HepG2 (cell line): ENCODE results near the gene OSBPL5. TPM values are rescaled to one million over a fixed set of nuclear protein-coding genes. Genes with fewer than 3 reads are reported as not detected.
A peak's percentile ranks its signal among the peaks of the same experiment; 100 is the strongest.

Source experiments
- ATAC-seq: fragments of 200-7000 bp; cut with Tn5 transposase; 3 replicates; pipeline ENCODE4 v1.9.1; 2020; ENCODE audit warnings: mild to moderate bottlenecking, moderate library complexity
- BruUV-seq: library from RNA; stranded (reverse); fragments of 400-500 nt; replicated peaks from 2 replicates; lab custom pipeline; 2021; lab: Mats Ljungman, UMichigan
- CTCF ChIA-PET: fragments of 300-600 bp; formaldehyde crosslinking; extraction: SDS; loops from one replicate; lab custom pipeline; 2021; ENCODE audit warnings: low total read pairs, inconsistent platforms, low intra/inter-chr PET ratio; lab: Yijun Ruan, JAX
- POLR2A ChIA-PET: fragments of 350-600 bp; sonication (Branson Sonifier 250); formaldehyde crosslinking; loops from one replicate; lab custom pipeline; 2020; ENCODE audit warnings: antibody characterized with exemption, inconsistent platforms; lab: Yijun Ruan, JAX
- DNase-seq: peaks from one replicate; pipeline ENCODE4 v3.0.0-alpha.2; 2015; ENCODE audit warnings: low spot score
- FAIRE-seq: peaks from 3 replicates; lab custom pipeline; 2011; peaks lifted over from hg19 to GRCh38; lab: Jason Lieb, UNC
- H2AFZ ChIP-seq: one replicate; pipeline ENCODE4 v1.6.1; 2011; ENCODE audit warnings: low read length, inconsistent platforms
- H3K27ac ChIP-seq: fragments of 300-600 bp; 3 replicates; pipeline ENCODE4 v1.8.0; 2011; ENCODE audit warnings: mixed run types, mild to moderate bottlenecking, mixed read lengths, low read length, inconsistent platforms; ENCODE audit not compliant: insufficient read depth; ENCODE audit errors: extremely low read length
- H3K27me3 ChIP-seq, 2 experiments: fragments of 200-600 bp in 1 of 2; 2 replicates in 1 of 2; 3 replicates in 1 of 2; pipeline versions ENCODE4 v1.6.0 to v1.8.0; 2011; ENCODE audit warnings: low read length in 2 of 2, mild to moderate bottlenecking in 2 of 2, moderate library complexity in 2 of 2, inconsistent platforms in 1 of 2; ENCODE audit not compliant: insufficient read depth in 2 of 2, control insufficient read depth in 1 of 2
- H3K36me3 ChIP-seq, 2 experiments: fragments of 200-600 bp in 1 of 2; replicated peaks in 1 of 2; 2 replicates in 1 of 2; 3 replicates in 1 of 2; pipeline versions ENCODE4 v1.5.1 to v1.8.0; 2011; ENCODE audit warnings: low read length in 2 of 2, inconsistent platforms in 1 of 2; ENCODE audit not compliant: insufficient read depth in 2 of 2, control insufficient read depth in 1 of 2
- H3K4me1 ChIP-seq: 2 replicates; pipeline ENCODE4 v1.5.1; 2012; ENCODE audit warnings: low read length, inconsistent platforms; ENCODE audit not compliant: insufficient read depth
- H3K4me2 ChIP-seq: 2 replicates; pipeline ENCODE4 v1.6.0; 2011; ENCODE audit warnings: low read depth, low read length, inconsistent platforms
- H3K4me3 ChIP-seq, 3 experiments: fragments of 200-600 bp in 1 of 3; sonication (generic), shearing (Covaris generic) in 1 of 3; replicated peaks in 1 of 3; 2 replicates each; pipeline ENCODE4 v1.5.1; 2011 to 2016; ENCODE audit warnings: low read length in 3 of 3, inconsistent platforms in 2 of 3, low read depth in 2 of 3, mild to moderate bottlenecking in 2 of 3, control low read depth in 1 of 3, mixed read lengths in 1 of 3; ENCODE audit not compliant: insufficient read depth in 1 of 3
- H3K79me2 ChIP-seq: one replicate; pipeline ENCODE4 v1.6.1; 2011; ENCODE audit warnings: low read length, inconsistent platforms; ENCODE audit not compliant: insufficient read depth
- H3K9ac ChIP-seq: 2 replicates; pipeline ENCODE4 v1.6.0; 2011; ENCODE audit warnings: mild to moderate bottlenecking, low read depth, low read length, inconsistent platforms; ENCODE audit not compliant: insufficient read depth
- H3K9me3 ChIP-seq: 2 replicates; pipeline ENCODE4 v1.5.1; 2012; ENCODE audit warnings: mild to moderate bottlenecking, low read length
- H4K20me1 ChIP-seq: 2 replicates; pipeline ENCODE4 v1.6.0; 2011; ENCODE audit warnings: inconsistent platforms, mild to moderate bottlenecking, low read length, moderate library complexity; ENCODE audit not compliant: insufficient read depth
- MED13 ChIP-seq: sonication (generic); formaldehyde crosslinking; IDR thresholded peaks from 2 replicates; pipeline ENCODE4 v1.5.0; 2020; ENCODE audit warnings: missing genetic modification reagents
- PAF1 ChIP-seq: IDR thresholded peaks from 2 replicates; pipeline ENCODE4 v1.6.1; 2016; ENCODE audit warnings: missing genetic modification reagents, missing compliant biosample characterization
- ZNF263 ChIP-seq: sonication (generic); formaldehyde crosslinking; IDR thresholded peaks from 2 replicates; pipeline ENCODE4 v1.4.0; 2020; ENCODE audit warnings: missing genetic modification reagents
- ZNF350 ChIP-seq: sonication (generic); formaldehyde crosslinking; IDR thresholded peaks from 2 replicates; pipeline ENCODE4 v1.4.0; 2020; ENCODE audit warnings: mild to moderate bottlenecking, low read depth, missing genetic modification reagents, borderline replicate concordance
- ZNF496 ChIP-seq: sonication (generic); formaldehyde crosslinking; IDR thresholded peaks from 2 replicates; pipeline ENCODE4 v1.8.1; 2023; ENCODE audit warnings: mild to moderate bottlenecking, moderate library complexity, missing genetic modification reagents; ENCODE audit not compliant: insufficient replicate concordance
- ZNF790 ChIP-seq: sonication (generic); formaldehyde crosslinking; IDR thresholded peaks from 2 replicates; pipeline ENCODE4 v1.8.0; 2022; ENCODE audit warnings: missing genetic modification reagents, mild to moderate bottlenecking, borderline replicate concordance
- WGBS: methylation state at CpG from one replicate; pipeline ENCODE4 v1.1.6; 2017; ENCODE audit warnings: low lambda C conversion rate; 5-methylcytosine and 5-hydroxymethylcytosine counted together
- in situ Hi-C: cut with HindIII; loops from 2 replicates; pipeline ENCODE4 v1.10.0; 2017; ENCODE audit warnings: low pct_unique_long_range_greater_than_20kb; ENCODE audit not compliant: extremely low pct_ligation_motif_present
- intact Hi-C: fragments of 100-400 bp; cut with micrococcal nuclease; formaldehyde crosslinking; loops from one replicate; pipeline ENCODE4 v1.10.0; 2022; ENCODE audit not compliant: unreplicated experiment
- polyA plus RNA-seq, 8 experiments: library from polyadenylated mRNA; depleted of rRNA in 3 of 8; stranded (reverse) in 7 of 8; unstranded in 1 of 8; fragments of >200 nt; fragmentation: Illumina TruSeq in 4 of 8; extraction: Trizol in 4 of 8; gene quantifications; 2 replicates each; pipeline versions ENCODE4 v1.2.1 to v1.2.3, GENCODE V29; 2011 to 2016; ENCODE audit warnings: low read depth in 4 of 8, missing spikeins in 1 of 8, mixed read lengths in 1 of 8; ENCODE audit not compliant: insufficient read depth in 1 of 8
- total RNA-seq, 5 experiments: library from RNA; depleted of rRNA; stranded (reverse); fragments of >200 nt; fragmentation: Illumina TruSeq; extraction: Trizol; gene quantifications; 2 replicates each; pipeline ENCODE4 v1.2.3, GENCODE V29; 2016; ENCODE audit warnings: low read depth in 1 of 5
- TF ChIP-seq, protein P1 (sequence below): sonication (generic); formaldehyde crosslinking; IDR thresholded peaks from 2 replicates; pipeline ENCODE4 v1.8.1; 2023; ENCODE audit warnings: mild to moderate bottlenecking, missing genetic modification reagents

Gene OSBPL5
- total and polyA plus RNA-seq, 2 of the 13 experiments (the other 11 are each of a cell fraction or from before 2014, with no cell fraction given): not detected

DNA sequence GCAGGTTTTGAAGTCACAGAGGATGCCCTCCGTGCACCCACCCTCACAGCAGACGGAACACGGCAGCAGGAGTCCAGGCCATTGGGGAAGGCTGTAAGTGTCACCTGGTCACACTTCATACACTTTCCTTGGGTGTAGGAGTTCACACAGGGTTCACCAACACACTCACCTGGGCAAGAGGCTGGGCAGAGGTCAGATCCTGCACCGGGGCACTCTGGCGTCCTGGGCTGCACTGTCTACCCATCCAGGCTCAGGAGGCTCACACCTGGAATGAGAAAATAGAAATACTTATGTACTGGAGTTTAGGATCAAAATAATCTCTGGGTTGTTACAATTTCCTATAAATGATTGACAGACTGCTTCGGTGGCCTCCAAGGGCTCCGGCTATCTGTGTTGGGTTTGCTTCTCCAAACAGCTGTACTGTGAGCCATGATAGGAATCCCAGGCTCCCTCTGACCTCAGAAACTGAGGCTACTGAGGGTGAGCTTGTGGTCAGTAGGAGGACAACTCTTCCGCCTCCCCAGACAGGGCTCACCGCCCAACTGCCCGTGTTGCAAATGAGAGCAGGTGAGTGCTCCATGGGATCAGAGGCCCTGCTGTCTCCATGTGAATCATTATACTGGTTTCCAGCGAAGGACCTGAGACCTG, 87.8 kb downstream of the OSBPL5 start:
- in situ Hi-C loops: no loop called here
- peak; percentile 88 for TF ChIP-seq ZNF263
- no peak for TF ChIP-seq ZNF496 (CRISPR knock-in tag)
- TF ChIP-seq, all 625 proteins: peak for 1
- POLR2A ChIA-PET: interaction anchor here (0.7 kb wide), 1 partner anchor 402 kb away, joined by 3 read pairs; no protein-coding TSS in a partner anchor
- peak overlapping the region; percentile 15; the same call in 1 of the 2 replicates for H3K4me2 ChIP-seq
- H4K20me1 ChIP-seq: no peaks in the 10 kb centered on the region
- no peaks in the 10 kb centered on the region for H3K9me3 ChIP-seq
- no peak overlapping the region for H2AFZ ChIP-seq
- H3K9ac ChIP-seq: no peak overlapping the region
- no peaks in the 10 kb centered on the region for H3K79me2 ChIP-seq
- no TSS peak for BruUV-seq
- H3K4me1 ChIP-seq: peaks cover 10% of the 10 kb centered on the region
- ATAC-seq (peak; percentile 87), DNase-seq (peak; percentile 21), FAIRE-seq (no peak)
- intact Hi-C loops: no loop called here
- CTCF ChIA-PET: no interaction called here
- no peak overlapping the region for H3K4me3 ChIP-seq
- H3K36me3 ChIP-seq: no peaks in the 10 kb centered on the region
- 5% methylated on average over 6 of the region's 11 CpGs for WGBS
- no peak overlapping the region for H3K27ac ChIP-seq
- peaks cover 0 to 12% of the 10 kb centered on the region in 2 experiments; a peak in 3 of 5 replicates for H3K27me3 ChIP-seq

DNA sequence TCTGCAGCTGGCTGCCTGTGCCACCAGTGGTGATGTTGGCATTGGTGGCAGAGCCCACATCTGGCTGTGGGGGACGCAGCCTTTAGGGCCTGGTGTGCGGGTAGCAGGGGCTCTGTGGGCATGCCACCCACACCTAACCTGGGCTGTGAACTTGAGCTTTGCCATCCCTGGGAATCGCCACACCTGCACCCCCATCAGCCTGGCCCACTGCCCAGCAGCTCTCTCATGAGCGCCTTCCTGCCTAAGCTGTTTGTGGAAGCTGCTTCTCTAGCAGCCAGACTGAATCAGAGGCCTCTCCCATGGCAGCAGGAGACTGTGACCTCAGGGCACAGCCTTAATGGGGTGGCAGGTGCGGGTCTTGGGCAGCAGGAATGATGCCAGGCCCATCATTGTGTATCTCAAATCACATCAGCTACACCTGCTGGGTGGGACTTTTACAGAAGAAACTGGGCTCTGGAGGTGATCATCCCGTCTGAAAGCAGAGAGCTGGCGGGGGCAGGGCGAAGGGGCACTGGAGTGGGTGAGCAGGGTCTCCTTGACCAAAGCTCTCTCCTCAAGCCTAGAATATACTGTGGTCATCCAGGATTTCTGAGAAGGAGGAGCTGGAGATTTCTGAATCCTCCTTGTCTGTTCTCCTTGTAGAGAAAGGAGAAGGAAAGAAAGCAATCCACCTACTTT, 90.1 kb downstream of the OSBPL5 start:
- Histone ChIP-seq H3K27me3 (peaks cover 0 to 12% of the 10 kb centered on the region in 2 experiments; a peak in 4 of 5 replicates), H3K36me3 (no peaks in the 10 kb centered on the region), H3K9me3 (no peaks in the 10 kb centered on the region), H4K20me1 (no peaks in the 10 kb centered on the region), H3K79me2 (no peaks in the 10 kb centered on the region), H3K27ac (no peak overlapping the region)
- FAIRE-seq: no peak
- no peak for ATAC-seq
- in situ Hi-C loops (no loop called here), intact Hi-C loops (no loop called here)
- CTCF ChIA-PET: no interaction called here
- 66% methylated on average over 2 of the region's 8 CpGs for WGBS
- TF ChIP-seq, protein P1, sequence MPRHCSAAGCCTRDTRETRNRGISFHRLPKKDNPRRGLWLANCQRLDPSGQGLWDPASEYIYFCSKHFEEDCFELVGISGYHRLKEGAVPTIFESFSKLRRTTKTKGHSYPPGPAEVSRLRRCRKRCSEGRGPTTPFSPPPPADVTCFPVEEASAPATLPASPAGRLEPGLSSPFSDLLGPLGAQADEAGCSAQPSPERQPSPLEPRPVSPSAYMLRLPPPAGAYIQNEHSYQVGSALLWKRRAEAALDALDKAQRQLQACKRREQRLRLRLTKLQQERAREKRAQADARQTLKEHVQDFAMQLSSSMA (CRISPR knock-in tag): no peak
- TF ChIP-seq ZNF790 (CRISPR knock-in tag) (no peak), MED13 (no peak), PAF1 (CRISPR knock-in tag) (no peak), ZNF350 (CRISPR knock-in tag) (no peak)
- TF ChIP-seq, all 625 proteins: peak for 0
- Histone ChIP-seq H3K9ac (no peak overlapping the region), H3K4me3 (no peak overlapping the region), H2AFZ (no peak overlapping the region), H3K4me2 (no peak overlapping the region), H3K4me1 (peaks cover 10% of the 10 kb centered on the region)
- POLR2A ChIA-PET: no interaction called here
- no TSS peak for BruUV-seq
- DNase-seq: no peak
